Subcutaneous abdominal adipose tissue (tissue), 5 donors: ENCODE data around the gene RFTN1.
A peak's percentile ranks its signal among the peaks of the same experiment; 100 is the strongest.

Experiments
- H3K27ac ChIP-seq: one replicate; pipeline ENCODE4 v1.7.0; 2013; ENCODE audit warnings: low read depth, mild to moderate bottlenecking, inconsistent platforms, low read length, moderate library complexity
- H3K27me3 ChIP-seq, 5 donors: one replicate each; pipeline ENCODE4 v1.7.0; 2013; ENCODE audit warnings: low read length in 5 of 5, inconsistent platforms in 1 of 5; ENCODE audit not compliant: control insufficient read depth in 5 of 5, insufficient read depth in 4 of 5
- H3K36me3 ChIP-seq, 5 donors: one replicate each; pipeline ENCODE4 v1.7.0; 2013; ENCODE audit warnings: low read length in 5 of 5; ENCODE audit not compliant: control insufficient read depth in 5 of 5, insufficient read depth in 5 of 5
- H3K4me1 ChIP-seq, 5 donors: one replicate each; pipeline ENCODE4 v1.7.0; 2013; ENCODE audit warnings: low read length in 5 of 5, mild to moderate bottlenecking in 3 of 5, moderate library complexity in 1 of 5; ENCODE audit not compliant: control insufficient read depth in 5 of 5, insufficient read depth in 5 of 5
- H3K4me3 ChIP-seq, 5 donors: one replicate each; pipeline ENCODE4 v1.7.0; 2013; ENCODE audit warnings: low read length in 5 of 5, low read depth in 1 of 5
- H3K9ac ChIP-seq, 5 donors: one replicate each; pipeline ENCODE4 v1.7.0; 2013; ENCODE audit warnings: low read length in 5 of 5, mild to moderate bottlenecking in 4 of 5, moderate library complexity in 3 of 5
- H3K9me3 ChIP-seq, 5 donors: one replicate each; pipeline ENCODE4 v1.7.0; 2013; ENCODE audit warnings: low read length in 5 of 5; ENCODE audit not compliant: control insufficient read depth in 5 of 5
- donor health status: healthy.
- donor health status: healthy.
- donor health status: healthy.
- donor health status: healthy.
- donor health status: healthy.

The RFTN1 gene

GRCh38 chr3:16347548-16347947 lies 166.0 kb downstream of the RFTN1 start:
- Histone ChIP-seq H3K27ac (no peak overlapping the region), H3K4me1 (peaks cover 0 to 14% (median 0%) of the 10 kb centered on the region in 5 donors), H3K36me3 (peaks cover 14 to 68% (median 51%) of the 10 kb centered on the region in 5 donors), H3K27me3 (no peaks in the 10 kb centered on the region), H3K9me3 (no peaks in the 10 kb centered on the region), H3K9ac (no peak overlapping the region), H3K4me3 (no peak overlapping the region)

- Histone ChIP-seq H3K9ac (no peak overlapping the region), H3K27me3 (no peaks in the 10 kb centered on the region), H3K36me3 (peaks cover 12 to 68% (median 50%) of the 10 kb centered on the region in 5 donors), H3K4me1 (peaks cover 0 to 14% (median 0%) of the 10 kb centered on the region in 5 donors), H3K9me3 (no peaks in the 10 kb centered on the region), H3K4me3 (no peak overlapping the region), H3K27ac (no peak overlapping the region)
Measured at GRCh38 chr3:16346413-16347081, 167.0 kb downstream of the RFTN1 start.

GRCh38 chr3:16343101-16343500 lies 170.4 kb downstream of the RFTN1 start:
- no peak overlapping the region for H3K4me3 ChIP-seq
- H3K4me1 ChIP-seq: peaks cover 0 to 15% (median 9%) of the 10 kb centered on the region in 5 donors
- no peak overlapping the region for H3K9ac ChIP-seq
- H3K9me3 ChIP-seq: no peaks in the 10 kb centered on the region
- H3K27ac ChIP-seq: no peak overlapping the region
- H3K27me3 ChIP-seq: no peaks in the 10 kb centered on the region
- peaks cover 3 to 37% (median 23%) of the 10 kb centered on the region in 5 donors for H3K36me3 ChIP-seq

- H3K27ac ChIP-seq: peak overlapping the region; percentile 81
Measured at GRCh38 chr3:16338999-16339398, 174.5 kb downstream of the RFTN1 start.

GRCh38 chr3:16337856-16338540 lies 175.5 kb downstream of the RFTN1 start:
- peaks cover 0 to 30% (median 17%) of the 10 kb centered on the region in 5 donors for H3K36me3 ChIP-seq
- H3K9ac ChIP-seq: peak overlapping the region in 2 of 5 donors; percentile 8 to 20
- H3K9me3 ChIP-seq: peaks cover 0 to 6% (median 5%) of the 10 kb centered on the region in 5 donors
- no peaks in the 10 kb centered on the region for H3K27me3 ChIP-seq
- H3K27ac ChIP-seq: peak overlapping the region; percentile 81
- peaks cover 0 to 23% (median 20%) of the 10 kb centered on the region in 5 donors for H3K4me1 ChIP-seq
- H3K4me3 ChIP-seq: no peak overlapping the region

More at GRCh38 chr3:16338999-16339398, 174.5 kb downstream of the RFTN1 start:
- H3K9me3 ChIP-seq: peaks cover 0 to 6% (median 5%) of the 10 kb centered on the region in 5 donors
- no peaks in the 10 kb centered on the region for H3K27me3 ChIP-seq
- H3K4me1 ChIP-seq: peaks cover 0 to 19% (median 17%) of the 10 kb centered on the region in 5 donors
- H3K4me3 ChIP-seq: no peak overlapping the region
- H3K36me3 ChIP-seq: peaks cover 0 to 30% (median 22%) of the 10 kb centered on the region in 5 donors
- H3K9ac ChIP-seq: no peak overlapping the region

- Histone ChIP-seq H3K27ac (no peak overlapping the region), H3K9ac (no peak overlapping the region), H3K27me3 (no peaks in the 10 kb centered on the region), H3K4me3 (no peak overlapping the region), H3K9me3 (peaks cover 0 to 6% (median 5%) of the 10 kb centered on the region in 5 donors), H3K36me3 (peaks cover 0 to 30% (median 17%) of the 10 kb centered on the region in 5 donors), H3K4me1 (peaks cover 0 to 29% (median 24%) of the 10 kb centered on the region in 5 donors)
Measured at GRCh38 chr3:16336825-16337224, 176.7 kb downstream of the RFTN1 start.

GRCh38 chr3:16335772-16336645 lies 177.5 kb downstream of the RFTN1 start:
- Histone ChIP-seq H3K4me3 (no peak overlapping the region), H3K27ac (peak overlapping the region; percentile 17), H3K36me3 (peaks cover 0 to 30% (median 17%) of the 10 kb centered on the region in 5 donors), H3K9me3 (peaks cover 0 to 13% (median 7%) of the 10 kb centered on the region in 5 donors), H3K4me1 (peaks cover 0 to 29% (median 24%) of the 10 kb centered on the region in 5 donors), H3K9ac (no peak overlapping the region), H3K27me3 (no peaks in the 10 kb centered on the region)

- Histone ChIP-seq H3K4me3 (no peak overlapping the region), H3K27ac (no peak overlapping the region), H3K27me3 (no peaks in the 10 kb centered on the region), H3K4me1 (peaks cover 0 to 29% (median 24%) of the 10 kb centered on the region in 5 donors), H3K9ac (no peak overlapping the region), H3K36me3 (peaks cover 3 to 30% (median 24%) of the 10 kb centered on the region in 5 donors), H3K9me3 (peaks cover 0 to 13% (median 9%) of the 10 kb centered on the region in 5 donors)
Measured at GRCh38 chr3:16335333-16335732, 178.2 kb downstream of the RFTN1 start.

GRCh38 chr3:16334909-16335308 lies 178.6 kb downstream of the RFTN1 start:
- peak overlapping the region; percentile 39 for H3K27ac ChIP-seq
- peaks cover 5 to 33% (median 24%) of the 10 kb centered on the region in 5 donors for H3K36me3 ChIP-seq

More at GRCh38 chr3:16334909-16335308, 178.6 kb downstream of the RFTN1 start:
- Histone ChIP-seq H3K27me3 (no peaks in the 10 kb centered on the region), H3K4me1 (peaks cover 0 to 29% (median 24%) of the 10 kb centered on the region in 5 donors), H3K4me3 (no peak overlapping the region), H3K9ac (no peak overlapping the region), H3K9me3 (peaks cover 0 to 13% (median 9%) of the 10 kb centered on the region in 5 donors)
